Activated B cell treated with CpG ODN at 0.5 μM for 24 hours (primary cell): ENCODE data around the gene TM9SF4. TPM values are rescaled to one million over a fixed set of nuclear protein-coding genes. Genes with fewer than 3 reads are reported as not detected.
A peak's percentile ranks its signal among the peaks of the same experiment; 100 is the strongest.
"Not testable (repeated sequence)": the region's sequence is repeated elsewhere in the genome, so short reads cannot be mapped to it uniquely, and the experiment has no call there.

Source experiments
- ATAC-seq: fragments of 200-7000 bp; cut with Tn5 transposase; one replicate; pipeline ENCODE4 v1.10.0; 2021; ENCODE audit warnings: low read depth, mild to moderate bottlenecking, moderate library complexity
- CTCF ChIA-PET: fragments of 350-600 bp; sonication (Branson Sonifier 250); formaldehyde crosslinking; loops from one replicate; lab custom pipeline; 2021; ENCODE audit warnings: antibody characterized with exemption; lab: Charles Lee
- POLR2A ChIA-PET: fragments of 350-600 bp; sonication (Branson Sonifier 250); formaldehyde crosslinking; loops from one replicate; lab custom pipeline; 2021; ENCODE audit warnings: antibody characterized with exemption; lab: Charles Lee
- DNase-seq: peaks from one replicate; pipeline ENCODE4 v3.0.0; 2022
- H3K27ac Mint-ChIP-seq: one replicate; pipeline ENCODE4 v1.8.0; 2020; ENCODE audit warnings: mixed read lengths
- H3K27me3 Mint-ChIP-seq: one replicate; pipeline ENCODE4 v1.8.0; 2021; ENCODE audit warnings: mixed read lengths
- H3K36me3 Mint-ChIP-seq: one replicate; pipeline ENCODE4 v1.8.0; 2021; ENCODE audit warnings: low read depth, mixed read lengths
- H3K4me1 Mint-ChIP-seq: one replicate; pipeline ENCODE4 v1.8.0; 2021; ENCODE audit warnings: mixed read lengths
- H3K4me3 Mint-ChIP-seq: one replicate; pipeline ENCODE4 v1.8.0; 2020; ENCODE audit warnings: mild to moderate bottlenecking, mixed read lengths
- H3K9me3 Mint-ChIP-seq: one replicate; pipeline ENCODE4 v1.8.0; 2020; ENCODE audit warnings: mixed read lengths
- CTCF ChIP-seq: fragments of 200-600 bp; IDR thresholded peaks from one replicate; pipeline ENCODE4 v1.8.0; 2022; ENCODE audit warnings: antibody characterized with exemption, mild to moderate bottlenecking
- intact Hi-C: fragments of 100-400 bp; cut with micrococcal nuclease; formaldehyde crosslinking; loops from one replicate; pipeline ENCODE4 v1.15.1; 2024
- total RNA-seq: library from RNA; stranded (reverse); gene quantifications from 2 replicates; pipeline ENCODE4 v1.2.3, GENCODE V29; 2022

TM9SF4 gene
- total RNA-seq, 1 donor from 2014 or later: 48.1 TPM

DNA sequence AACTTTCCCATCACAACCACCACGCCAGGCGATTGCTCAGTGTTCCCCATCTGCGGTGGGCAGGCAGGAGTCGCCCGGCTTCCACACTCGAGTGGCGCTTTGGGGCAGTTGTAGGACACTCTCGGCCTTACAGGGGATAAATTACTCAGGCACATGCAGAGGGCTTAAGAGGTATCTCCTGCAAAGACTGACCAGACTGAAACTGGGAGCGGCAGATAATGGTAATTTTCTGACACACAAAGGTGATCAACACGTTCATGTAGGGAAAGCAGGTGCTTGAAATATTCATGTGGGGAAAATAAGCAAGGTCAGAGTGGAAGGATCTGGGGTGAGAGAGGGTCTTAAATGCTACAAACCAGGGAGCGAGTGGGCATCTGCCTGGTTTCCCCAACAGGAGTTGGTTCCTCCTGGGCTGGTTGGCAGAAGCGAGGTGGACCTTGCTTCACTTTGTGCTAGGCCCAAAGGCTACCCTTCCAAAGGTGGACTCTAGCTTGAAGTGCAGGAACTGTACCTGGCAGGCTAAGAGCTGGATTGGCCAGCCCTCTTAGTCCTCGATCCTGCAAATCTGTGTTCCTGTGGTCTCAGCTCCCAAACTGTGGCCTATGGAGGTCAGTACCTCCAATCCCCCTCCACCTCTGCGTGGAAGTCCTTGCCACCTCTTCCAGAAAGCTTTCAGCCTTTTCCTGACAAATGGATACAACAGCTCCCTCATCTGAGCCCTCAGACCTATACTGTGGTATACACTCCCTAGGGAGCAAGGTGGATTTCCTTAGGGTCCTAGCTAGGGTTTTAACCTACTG lies 81.3 kb downstream of the TM9SF4 start:
- no peak for TF ChIP-seq CTCF
- Mint-ChIP-seq H3K27me3 (peaks cover 4% of the 10 kb centered on the region), H3K9me3 (no peaks in the 10 kb centered on the region), H3K4me1 (peaks cover 16% of the 10 kb centered on the region), H3K4me3 (peak overlapping the region; percentile 73), H3K27ac (no peak overlapping the region), H3K36me3 (peaks cover 28% of the 10 kb centered on the region)
- ChIA-PET CTCF (no interaction called here), POLR2A (no interaction called here)
- intact Hi-C loops: no loop called here
- ATAC-seq: peak; percentile 21
- no peak for DNase-seq

GRCh38 chr20:32191422-32191821 lies 81.9 kb downstream of the TM9SF4 start:
- intact Hi-C loops: no loop called here
- CTCF ChIA-PET: no interaction called here
- H3K9me3 Mint-ChIP-seq: no peaks in the 10 kb centered on the region
- no peak overlapping the region for H3K27ac Mint-ChIP-seq
- no peak overlapping the region for H3K4me3 Mint-ChIP-seq
- DNase-seq (no peak), ATAC-seq (no peak)
- H3K36me3 Mint-ChIP-seq: peaks cover 34% of the 10 kb centered on the region
- POLR2A ChIA-PET: no interaction called here
- peaks cover 4% of the 10 kb centered on the region for H3K27me3 Mint-ChIP-seq
- TF ChIP-seq CTCF: no peak
- H3K4me1 Mint-ChIP-seq: peaks cover 16% of the 10 kb centered on the region

DNA sequence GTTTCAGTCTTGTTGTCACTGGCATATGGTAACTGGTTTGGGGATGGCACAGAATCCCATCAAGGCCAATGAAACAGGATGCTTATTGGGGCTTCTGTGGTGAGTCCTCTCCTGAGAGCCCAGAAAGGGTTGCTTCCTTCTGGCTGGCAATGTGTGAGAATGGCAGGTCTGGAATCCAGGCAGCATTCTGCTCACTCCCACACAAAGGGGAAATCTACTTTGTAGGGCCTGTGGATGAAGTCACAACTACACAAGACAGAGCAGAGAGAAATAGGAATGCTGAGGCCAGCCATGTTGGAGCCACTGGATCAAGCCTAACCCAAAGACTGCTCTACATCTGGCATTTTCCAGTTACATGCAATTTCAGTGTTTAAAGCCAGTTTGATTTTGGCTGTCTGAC lies 82.4 kb downstream of the TM9SF4 start:
- ChIA-PET POLR2A (no interaction called here), CTCF (no interaction called here)
- no peak for ATAC-seq
- no peaks in the 10 kb centered on the region for H3K9me3 Mint-ChIP-seq
- H3K4me1 Mint-ChIP-seq: peaks cover 16% of the 10 kb centered on the region
- peaks cover 4% of the 10 kb centered on the region for H3K27me3 Mint-ChIP-seq
- peaks cover 38% of the 10 kb centered on the region for H3K36me3 Mint-ChIP-seq
- intact Hi-C loops: no loop called here
- no peak overlapping the region for H3K4me3 Mint-ChIP-seq
- no peak overlapping the region for H3K27ac Mint-ChIP-seq
- no peak for TF ChIP-seq CTCF
- no peak for DNase-seq

DNA sequence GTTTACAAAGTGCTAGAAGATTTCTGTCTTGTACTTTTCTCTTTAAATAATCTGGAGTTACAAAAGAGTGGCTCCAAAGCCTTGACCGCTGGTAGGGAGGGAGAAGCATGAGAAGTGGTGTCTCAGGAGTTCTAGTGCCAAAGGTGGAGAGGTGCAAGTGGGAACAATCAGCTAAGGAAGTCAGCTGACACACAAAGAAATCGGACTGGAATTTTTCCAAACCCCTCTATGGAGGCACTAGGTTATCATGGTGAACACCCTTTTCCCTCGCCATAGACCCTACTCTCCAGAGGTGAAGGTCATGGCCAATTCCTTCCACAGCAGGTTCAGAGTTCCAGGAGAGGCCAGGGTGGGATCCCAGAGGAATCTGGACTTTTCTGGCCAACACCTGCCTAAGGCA lies 83.2 kb downstream of the TM9SF4 start:
- Mint-ChIP-seq H3K9me3 (no peaks in the 10 kb centered on the region), H3K36me3 (peaks cover 46% of the 10 kb centered on the region), H3K27ac (no peak overlapping the region), H3K27me3 (peaks cover 4% of the 10 kb centered on the region), H3K4me3 (no peak overlapping the region), H3K4me1 (peaks cover 16% of the 10 kb centered on the region)
- DNase-seq: no peak
- CTCF ChIA-PET: no interaction called here
- no peak for ATAC-seq
- no peak for TF ChIP-seq CTCF
- intact Hi-C loops: no loop called here
- POLR2A ChIA-PET: no interaction called here

GRCh38 chr20:32193336-32193735 lies 83.8 kb downstream of the TM9SF4 start:
- DNase-seq, H3K4me3 Mint-ChIP-seq, intact Hi-C loops, CTCF ChIA-PET, H3K27me3 Mint-ChIP-seq, H3K9me3 Mint-ChIP-seq, ATAC-seq, H3K27ac Mint-ChIP-seq: not testable (repeated sequence)
- POLR2A ChIA-PET: interaction anchor here (0.6 kb wide), 1 partner anchor 38 kb away, joined by 3 read pairs; no protein-coding TSS in a partner anchor
- peaks cover 49% of the 10 kb centered on the region for H3K36me3 Mint-ChIP-seq
- peaks cover 16% of the 10 kb centered on the region for H3K4me1 Mint-ChIP-seq
